ENCODE results near the gene SCTR. TPM values are rescaled to one million over a fixed set of nuclear protein-coding genes. Genes with fewer than 3 reads are reported as not detected.

Gene SCTR
- total and polyA plus RNA-seq, 12 donors, result 0.33 to 8.3 (median 0.46) TPM; not detected in 5

DNA sequence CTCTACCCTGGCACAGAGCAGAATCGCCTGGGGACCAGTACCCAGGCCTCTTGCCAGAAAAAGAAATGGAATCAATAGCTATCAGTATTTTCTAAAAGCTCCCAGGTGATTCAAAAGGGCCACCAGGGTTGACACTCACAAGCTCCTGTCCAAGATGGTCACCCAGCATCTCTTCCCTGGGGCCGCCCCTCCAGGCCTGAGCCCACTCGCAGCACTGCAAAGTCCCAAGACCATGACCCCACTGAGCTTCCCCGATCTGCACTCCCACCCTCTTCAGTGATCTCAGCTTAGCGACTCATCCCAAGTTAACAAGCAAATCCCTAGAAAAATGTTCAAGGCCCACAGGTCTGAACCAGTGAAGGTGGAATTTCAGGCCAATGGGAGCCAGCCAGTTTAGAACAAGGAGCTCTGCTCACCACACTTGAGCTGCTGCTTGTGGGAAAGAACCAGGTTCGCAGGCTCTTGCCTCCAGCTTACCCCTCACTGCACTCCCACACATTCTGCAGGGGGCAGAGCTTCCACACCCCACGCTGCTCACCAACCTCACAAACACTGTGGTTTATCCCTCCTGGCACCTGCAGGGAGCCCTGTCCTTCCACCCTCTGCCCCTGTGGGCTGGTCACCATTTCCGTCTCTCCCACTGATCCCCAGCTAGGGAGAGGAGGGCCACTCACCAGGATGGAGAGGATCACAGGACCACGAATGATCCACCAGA is 72.8 kb downstream of the SCTR start:
- H3K4me3 ChIP-seq, result no peak overlapping the region
- no peak for DNase-seq
- no peaks in the 10 kb centered on the region for H3K27me3 ChIP-seq
- H3K9me3 ChIP-seq (replicated peaks in 1 of 3), result no peaks in the 10 kb centered on the region
- no peak for TF ChIP-seq POLR2A (IDR thresholded peaks at IDR 0.05)
- TF ChIP-seq, protein P1, sequence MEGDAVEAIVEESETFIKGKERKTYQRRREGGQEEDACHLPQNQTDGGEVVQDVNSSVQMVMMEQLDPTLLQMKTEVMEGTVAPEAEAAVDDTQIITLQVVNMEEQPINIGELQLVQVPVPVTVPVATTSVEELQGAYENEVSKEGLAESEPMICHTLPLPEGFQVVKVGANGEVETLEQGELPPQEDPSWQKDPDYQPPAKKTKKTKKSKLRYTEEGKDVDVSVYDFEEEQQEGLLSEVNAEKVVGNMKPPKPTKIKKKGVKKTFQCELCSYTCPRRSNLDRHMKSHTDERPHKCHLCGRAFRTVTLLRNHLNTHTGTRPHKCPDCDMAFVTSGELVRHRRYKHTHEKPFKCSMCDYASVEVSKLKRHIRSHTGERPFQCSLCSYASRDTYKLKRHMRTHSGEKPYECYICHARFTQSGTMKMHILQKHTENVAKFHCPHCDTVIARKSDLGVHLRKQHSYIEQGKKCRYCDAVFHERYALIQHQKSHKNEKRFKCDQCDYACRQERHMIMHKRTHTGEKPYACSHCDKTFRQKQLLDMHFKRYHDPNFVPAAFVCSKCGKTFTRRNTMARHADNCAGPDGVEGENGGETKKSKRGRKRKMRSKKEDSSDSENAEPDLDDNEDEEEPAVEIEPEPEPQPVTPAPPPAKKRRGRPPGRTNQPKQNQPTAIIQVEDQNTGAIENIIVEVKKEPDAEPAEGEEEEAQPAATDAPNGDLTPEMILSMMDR (IDR thresholded peaks at IDR 0.05), result no peak
- intact Hi-C loops (cut with DNase I), result no loop called here
- peaks cover 9% of the 10 kb centered on the region in 2 donors for H3K4me1 ChIP-seq (replicated peaks in 1 of 2)
- WGBS, 4 donors, result 91 to 98% (median 92%) methylated on average over 7 to 9 of the region's 9 CpGs
- no peak overlapping the region for H3K27ac ChIP-seq
- no peaks in the 10 kb centered on the region for H3K36me3 ChIP-seq (replicated peaks in 1 of 2)

DNA sequence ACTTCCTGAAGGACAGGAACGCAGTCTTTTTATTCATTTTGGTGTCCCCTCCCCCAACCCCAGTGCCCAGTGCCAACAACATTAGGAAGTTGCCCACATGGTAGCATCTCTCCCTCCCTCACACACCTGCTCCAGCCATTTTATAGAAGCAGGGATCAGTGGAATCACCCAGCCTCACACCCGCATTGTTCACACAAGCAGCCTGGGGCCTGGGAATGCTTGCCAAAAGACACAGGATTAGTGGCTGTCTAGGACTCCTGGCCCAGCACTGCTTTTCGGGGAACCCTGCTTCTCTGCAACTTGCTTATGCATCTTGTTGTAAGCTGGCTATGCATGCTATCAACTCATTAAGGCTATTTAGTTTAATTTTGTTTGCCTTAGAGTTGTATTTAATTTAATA is 74.8 kb downstream of the SCTR start:
- H3K36me3 ChIP-seq (replicated peaks in 1 of 2), result no peaks in the 10 kb centered on the region
- no peaks in the 10 kb centered on the region for H3K4me1 ChIP-seq (replicated peaks in 1 of 2)
- DNase-seq, result no peak
- WGBS, 4 donors, result 74 to 91% (median 81%) methylated on average over 3 of the region's 3 CpGs
- no peak overlapping the region for H3K4me3 ChIP-seq
- no peak overlapping the region for H3K27ac ChIP-seq
- TF ChIP-seq, protein P1 (IDR thresholded peaks at IDR 0.05), result no peak
- no peak for TF ChIP-seq POLR2A (IDR thresholded peaks at IDR 0.05)
- no peaks in the 10 kb centered on the region for H3K9me3 ChIP-seq (replicated peaks in 1 of 3)
- intact Hi-C loops (cut with DNase I), result no loop called here
- H3K27me3 ChIP-seq, result no peaks in the 10 kb centered on the region

DNA sequence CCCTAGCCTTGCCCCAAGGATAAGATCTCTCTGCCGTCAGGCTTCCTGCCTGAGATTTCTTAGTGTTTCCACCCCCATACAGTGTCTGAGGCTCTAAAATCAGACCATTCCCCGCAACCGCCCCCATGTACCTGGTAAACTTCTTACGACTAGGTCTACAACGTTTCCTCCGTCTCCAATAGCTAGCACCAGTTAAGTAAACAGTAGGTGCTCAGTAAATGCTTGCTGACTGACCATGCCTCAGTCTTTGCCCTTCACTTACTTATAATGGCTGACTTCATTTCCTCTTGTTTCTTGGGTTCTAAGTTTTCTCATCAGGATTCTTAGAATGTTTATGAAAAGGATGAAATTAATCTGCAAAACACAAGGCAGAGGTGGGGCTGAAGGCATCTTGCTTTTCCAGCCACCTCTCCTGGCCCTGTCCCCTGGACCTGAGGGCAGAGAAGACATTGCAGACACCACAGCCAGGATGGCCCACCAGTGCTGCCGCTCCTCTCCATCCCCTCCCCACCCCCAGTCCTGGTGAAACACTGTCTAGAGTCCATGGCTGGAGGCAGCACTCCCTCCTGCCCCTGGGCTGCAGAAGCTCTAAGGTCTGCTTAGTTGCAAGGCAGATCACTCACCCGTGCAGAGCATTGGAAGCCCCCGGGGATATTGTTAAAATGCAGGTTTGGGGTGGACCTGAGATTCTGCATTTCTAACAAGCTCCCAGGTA is 75.7 kb downstream of the SCTR start:
- Histone ChIP-seq H3K27ac (no peak overlapping the region), H3K4me3 (no peak overlapping the region), H3K27me3 (no peaks in the 10 kb centered on the region), H3K9me3 (replicated peaks in 1 of 3) (no peaks in the 10 kb centered on the region), H3K36me3 (replicated peaks in 1 of 2) (no peaks in the 10 kb centered on the region), H3K4me1 (replicated peaks in 1 of 2) (no peaks in the 10 kb centered on the region)
- WGBS, 4 donors, result 83 to 91% (median 85%) methylated on average over 9 of the region's 9 CpGs
- intact Hi-C loops (cut with DNase I), result no loop called here
- TF ChIP-seq, protein P1 (IDR thresholded peaks at IDR 0.05), result no peak
- TF ChIP-seq POLR2A (IDR thresholded peaks at IDR 0.05), result no peak
- DNase-seq, result no peak

DNA sequence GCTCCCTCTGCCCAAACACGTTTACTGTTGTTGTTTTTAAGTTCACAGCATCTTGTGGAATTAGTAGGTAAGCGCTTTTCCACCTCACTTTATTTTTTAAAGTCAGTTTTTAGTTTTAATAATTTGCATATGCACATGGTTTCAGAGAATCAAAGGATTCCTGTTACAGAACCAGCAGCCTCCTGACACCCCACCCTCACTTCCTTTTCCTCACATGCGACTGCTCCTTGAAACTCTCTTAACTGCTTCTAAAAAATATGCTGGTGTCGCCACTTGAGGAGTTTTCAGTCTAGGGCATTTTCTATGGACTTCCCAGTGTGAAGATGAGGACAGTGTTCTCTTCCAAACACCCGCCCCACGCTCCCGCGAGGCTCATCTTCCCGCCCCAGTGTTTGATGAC is 78.2 kb downstream of the SCTR start:
- DNase-seq, result no peak
- H3K36me3 ChIP-seq (replicated peaks in 1 of 2), result no peaks in the 10 kb centered on the region
- H3K27me3 ChIP-seq, result no peaks in the 10 kb centered on the region
- TF ChIP-seq, protein P1 (IDR thresholded peaks at IDR 0.05), result no peak
- TF ChIP-seq POLR2A (IDR thresholded peaks at IDR 0.05), result no peak
- no peak overlapping the region for H3K4me3 ChIP-seq
- no peak overlapping the region for H3K27ac ChIP-seq
- 71 to 78% (median 76%) methylated on average over 9 of the region's 9 CpGs for WGBS, 4 donors
- intact Hi-C loops (cut with DNase I), result no loop called here
- H3K9me3 ChIP-seq (replicated peaks in 1 of 3), result no peaks in the 10 kb centered on the region
- no peaks in the 10 kb centered on the region for H3K4me1 ChIP-seq (replicated peaks in 1 of 2)

Data from adrenal gland (tissue), 12 donors.